Measurements from ENCODE around the gene PTPN1.
"Not testable (repeated sequence)": the region's sequence is repeated elsewhere in the genome, so short reads cannot be mapped to it uniquely, and the experiment has no call there.

Gene PTPN1

DNA sequence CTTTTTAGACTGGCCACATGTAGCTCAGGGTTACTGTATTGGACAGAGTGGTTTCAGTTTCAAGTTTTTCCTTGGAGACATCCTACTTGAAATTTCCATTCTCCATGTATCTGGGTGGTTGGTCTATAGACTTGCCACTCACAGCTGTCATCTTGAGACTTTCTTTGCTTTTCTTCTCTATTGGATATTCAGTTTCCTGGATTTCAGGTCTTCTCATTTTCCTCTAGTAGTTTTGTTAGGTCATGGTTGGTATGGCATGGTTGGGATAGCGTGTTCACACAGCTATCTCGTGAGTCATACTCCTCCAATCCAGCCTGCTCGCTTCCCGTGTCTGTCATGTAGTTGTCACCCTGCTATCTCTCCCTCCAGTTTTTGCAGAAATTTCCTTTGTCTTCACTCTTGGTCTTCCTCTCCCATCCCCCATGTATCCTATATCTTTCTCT lies 48.3 kb downstream of the PTPN1 start:
- no peak for DNase-seq (ENCODE audit: low read depth)

- DNase-seq (ENCODE audit: low read depth): no peak
These were observed 49.0 kb downstream of the PTPN1 start for GRCh38 chr20:50559149-50559548.

- DNase-seq (ENCODE audit: low read depth): no peak
These were observed 49.9 kb downstream of the PTPN1 start for GRCh38 chr20:50559856-50560638.

DNA sequence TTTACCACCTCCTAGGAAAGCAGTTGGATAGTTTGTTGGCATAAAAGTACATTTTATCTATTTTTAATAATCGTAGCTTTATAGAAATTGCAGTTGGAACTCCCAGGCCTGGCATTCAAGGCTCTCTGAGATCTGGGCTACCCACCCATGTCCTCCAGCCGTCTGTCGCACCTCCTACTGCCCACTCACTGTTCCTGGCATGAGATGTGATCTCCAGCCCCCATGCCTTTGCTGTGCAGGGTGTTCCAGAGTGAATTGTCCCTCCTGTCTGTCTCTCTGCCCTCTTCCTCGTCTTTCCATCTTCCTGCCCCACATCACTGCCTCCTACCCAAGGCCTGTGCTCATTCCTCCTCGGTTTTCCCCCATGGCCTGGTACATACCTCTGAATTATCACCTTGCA lies 50.7 kb downstream of the PTPN1 start:
- no peak for DNase-seq (ENCODE audit: low read depth)

DNA sequence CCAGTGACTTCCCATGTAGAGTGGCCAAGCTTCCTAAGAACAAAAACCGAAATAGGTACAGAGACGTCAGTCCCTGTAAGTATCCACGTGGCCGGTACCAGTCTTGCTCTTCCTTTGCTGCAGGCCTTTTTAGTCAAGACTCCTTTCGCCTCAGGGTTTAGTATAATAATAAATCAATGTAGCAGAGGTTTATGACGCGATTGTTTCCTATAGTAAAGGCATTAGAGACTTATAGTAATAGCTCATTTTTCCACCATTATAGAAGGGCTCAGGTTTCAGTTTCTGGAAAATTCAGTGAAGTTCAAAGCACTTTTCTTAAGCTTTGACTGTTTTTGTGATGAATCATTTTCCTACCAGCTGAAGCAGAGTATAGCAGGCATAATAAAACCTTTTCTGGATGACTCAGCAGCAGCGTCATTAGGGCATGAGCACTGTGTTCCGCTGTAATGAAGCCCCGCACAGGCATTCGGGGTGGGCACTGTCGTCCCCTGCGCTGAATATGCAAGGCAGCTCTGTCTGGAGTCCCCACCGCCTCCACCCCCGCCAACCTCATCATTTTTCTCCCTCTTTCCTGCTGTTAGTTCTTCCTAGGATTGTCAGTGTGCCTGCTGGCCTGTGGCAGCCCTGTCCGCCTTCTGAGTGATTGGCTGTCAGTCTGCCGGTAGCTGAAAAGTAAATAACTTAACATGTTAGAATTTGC lies 51.3 kb downstream of the PTPN1 start:
- peak; percentile 89 for DNase-seq (ENCODE audit: low read depth)

DNA sequence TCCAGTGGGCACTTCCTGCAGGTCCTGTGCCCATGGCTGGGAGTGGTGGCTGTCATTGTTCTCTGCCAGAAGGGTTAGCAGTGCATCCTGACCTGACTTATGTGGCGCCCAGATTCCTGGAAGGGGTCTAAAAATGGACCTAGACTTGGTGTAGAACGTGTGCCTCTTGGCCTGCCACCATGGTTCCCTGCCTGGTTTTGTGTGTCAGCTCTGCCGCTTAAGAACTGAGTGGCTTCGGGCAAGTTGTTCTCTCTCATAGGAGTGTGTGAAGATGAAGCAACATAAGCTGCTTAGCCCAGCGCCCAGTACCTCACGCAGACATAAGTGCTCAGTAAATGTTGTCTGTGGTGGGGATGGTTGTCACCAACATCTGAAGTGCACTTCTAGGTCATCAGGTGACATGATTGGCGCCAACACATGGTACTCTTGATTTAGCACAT lies 52.1 kb downstream of the PTPN1 start:
- no peak for DNase-seq (ENCODE audit: low read depth)

GRCh38 chr20:50563133-50563944 lies 53.2 kb downstream of the PTPN1 start:
- DNase-seq (ENCODE audit: low read depth): no peak

DNA sequence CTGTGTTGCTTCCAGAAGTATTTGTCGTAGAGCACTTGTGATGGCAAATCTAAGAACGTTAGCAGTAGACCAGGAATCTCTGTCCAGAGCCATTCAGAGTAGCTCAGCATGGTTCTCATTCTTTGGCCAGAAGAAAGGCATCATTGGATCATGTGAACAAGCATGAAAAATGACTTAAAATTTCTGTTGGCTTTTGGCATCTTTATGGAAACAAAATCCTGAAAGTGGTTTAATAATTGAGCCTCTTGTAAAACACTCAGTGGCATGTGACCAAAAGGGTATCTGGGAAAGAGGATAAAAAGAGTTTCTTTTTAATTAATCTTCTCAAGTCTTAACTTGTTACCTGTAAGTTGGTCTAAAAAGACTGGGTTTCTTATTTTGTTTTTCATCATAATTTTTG lies 55.2 kb downstream of the PTPN1 start:
- DNase-seq (ENCODE audit: low read depth): no peak

DNA sequence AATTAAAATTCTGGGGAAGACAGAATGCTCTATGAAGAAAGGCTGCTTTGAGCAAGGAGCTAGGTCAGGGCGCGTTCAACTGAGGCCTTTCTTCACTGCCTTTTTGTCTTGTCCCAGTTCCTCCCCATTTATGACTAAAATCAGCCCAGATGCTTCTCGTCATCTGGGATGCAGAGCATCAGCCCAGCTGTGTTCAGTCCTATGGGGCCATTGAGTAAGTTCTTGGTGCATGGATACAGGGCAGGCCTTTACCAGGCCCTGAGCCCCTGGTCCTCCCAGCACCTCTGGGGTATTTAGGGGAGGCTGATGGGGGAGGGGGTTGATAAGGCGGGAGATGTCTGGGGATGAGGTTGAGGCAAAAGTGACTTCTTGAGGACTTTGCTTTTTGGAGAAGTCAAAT lies 55.7 kb downstream of the PTPN1 start:
- DNase-seq (ENCODE audit: low read depth): no peak

- no peak for DNase-seq (ENCODE audit: low read depth)
These were observed 57.8 kb downstream of the PTPN1 start for GRCh38 chr20:50567860-50568548.

DNA sequence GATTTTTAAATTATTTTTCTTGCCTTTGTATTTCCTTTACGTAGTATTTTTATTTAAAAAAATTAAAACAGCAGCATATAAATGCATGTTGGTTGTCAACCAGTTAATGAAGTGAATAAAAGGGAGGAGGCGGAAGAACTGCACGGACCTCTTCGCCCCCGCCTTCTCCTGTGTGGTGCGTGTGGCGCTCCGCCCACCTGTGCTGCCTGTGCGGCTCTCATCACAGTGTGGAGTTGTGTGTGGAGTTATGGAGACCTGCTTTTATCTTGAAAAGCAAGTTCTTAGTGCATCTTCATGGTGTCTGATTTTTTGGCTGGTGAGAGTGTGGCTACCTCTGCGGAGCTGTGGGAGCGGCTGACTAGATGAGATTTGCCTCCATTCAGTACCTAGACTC lies 58.4 kb downstream of the PTPN1 start:
- no peak for DNase-seq (ENCODE audit: low read depth)

DNA sequence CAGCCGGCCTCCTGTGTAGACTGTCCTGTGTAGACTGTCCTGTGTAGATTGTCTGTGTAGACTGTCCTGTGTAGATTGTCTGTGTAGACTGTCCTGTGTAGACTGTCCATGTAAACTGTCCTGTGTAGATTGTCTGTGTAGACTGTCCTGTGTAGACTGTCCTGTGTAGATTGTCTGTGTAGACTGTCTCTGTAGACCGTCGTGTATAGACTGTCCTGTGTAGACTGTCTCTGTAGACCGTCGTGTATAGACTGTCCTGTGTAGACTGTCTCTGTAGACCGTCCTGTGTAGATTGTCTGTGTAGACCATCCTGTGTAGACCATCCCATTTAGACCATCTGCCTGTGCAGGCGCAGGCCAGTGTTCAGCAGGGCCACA lies 59.3 kb downstream of the PTPN1 start:
- not testable (repeated sequence) for DNase-seq (ENCODE audit: low read depth)

GRCh38 chr20:50569864-50570836 lies 60.0 kb downstream of the PTPN1 start:
- DNase-seq (ENCODE audit: low read depth): peak; percentile 36

DNA sequence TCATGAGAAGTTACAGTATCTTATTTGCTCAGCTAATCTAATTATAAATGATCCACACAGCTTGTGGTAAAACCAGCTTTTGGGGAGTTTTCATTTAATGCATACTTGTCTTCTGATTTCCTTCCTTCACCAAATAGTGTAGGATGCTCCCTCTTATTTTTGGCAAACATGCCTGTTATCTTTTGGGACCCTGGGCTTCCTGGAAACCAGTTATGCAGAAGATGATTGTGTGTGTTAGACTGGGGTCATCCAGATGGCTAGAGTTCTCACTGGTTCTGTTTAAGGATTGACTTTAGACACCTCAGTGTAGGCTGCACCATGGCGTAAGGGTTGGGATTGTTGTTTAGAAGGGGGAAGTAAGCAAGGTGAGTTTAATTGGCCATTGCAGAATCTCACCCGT lies 61.3 kb downstream of the PTPN1 start:
- DNase-seq (ENCODE audit: low read depth): no peak

DNA sequence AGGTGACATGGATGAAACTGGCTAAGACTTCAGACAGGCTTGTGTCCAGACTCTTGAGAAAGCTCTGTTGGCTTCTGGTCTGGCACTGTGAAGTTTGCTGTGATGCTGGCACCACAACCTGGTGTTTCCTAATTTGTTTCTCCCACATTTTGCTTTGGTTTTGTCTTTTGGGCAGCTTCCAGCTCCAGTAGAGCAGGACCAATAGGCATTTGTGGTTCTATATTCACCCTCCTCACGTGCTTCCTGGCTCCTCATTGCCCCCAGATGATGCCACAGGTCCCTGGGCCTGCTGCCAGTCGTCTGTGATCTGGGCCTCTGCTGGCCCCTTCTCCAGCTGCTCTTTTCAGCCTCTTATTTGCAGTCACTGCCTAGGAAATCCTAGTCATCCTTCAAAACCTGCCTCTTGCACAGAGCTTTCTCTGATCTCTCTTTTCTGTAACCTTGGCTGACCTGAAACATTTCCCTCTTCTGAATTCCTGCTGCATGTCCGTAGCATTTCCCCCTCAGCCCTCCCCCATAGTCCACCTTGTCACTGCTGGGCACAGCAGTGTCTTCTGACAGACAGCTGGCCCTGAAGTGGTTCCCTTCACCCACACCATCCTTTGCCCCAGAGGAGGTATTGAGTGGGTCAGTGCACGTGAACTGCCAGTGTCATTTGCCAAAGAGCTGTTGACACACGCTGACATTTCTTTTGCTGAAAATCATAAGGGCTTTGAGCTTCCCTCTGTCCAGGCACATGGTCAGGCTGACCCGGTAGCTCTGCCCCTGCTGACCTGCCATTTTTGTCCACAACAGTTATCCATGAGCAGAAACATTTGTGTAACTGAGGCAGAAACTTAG lies 63.0 kb downstream of the PTPN1 start:
- peak; percentile 85 for DNase-seq (ENCODE audit: low read depth)

DNA sequence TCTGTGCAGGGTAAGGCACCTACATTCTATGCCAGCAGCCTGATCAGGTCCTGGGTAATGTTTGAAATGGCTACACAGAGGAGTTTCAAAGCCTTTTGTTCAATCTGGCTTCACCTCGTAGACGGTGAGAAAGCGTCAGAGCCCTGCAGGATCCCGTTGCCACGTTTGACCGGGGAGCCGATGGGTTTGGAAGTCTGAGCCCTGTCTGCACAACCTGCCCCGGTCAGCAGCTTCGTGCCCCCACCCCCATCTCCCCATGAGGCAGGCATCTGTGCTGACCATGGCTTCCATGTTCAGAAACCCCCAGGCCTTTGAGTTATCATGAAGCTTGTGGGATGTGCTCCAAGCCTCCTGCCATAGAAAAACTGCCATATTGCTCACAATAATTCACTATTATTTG lies 63.9 kb downstream of the PTPN1 start:
- DNase-seq (ENCODE audit: low read depth): no peak

DNA sequence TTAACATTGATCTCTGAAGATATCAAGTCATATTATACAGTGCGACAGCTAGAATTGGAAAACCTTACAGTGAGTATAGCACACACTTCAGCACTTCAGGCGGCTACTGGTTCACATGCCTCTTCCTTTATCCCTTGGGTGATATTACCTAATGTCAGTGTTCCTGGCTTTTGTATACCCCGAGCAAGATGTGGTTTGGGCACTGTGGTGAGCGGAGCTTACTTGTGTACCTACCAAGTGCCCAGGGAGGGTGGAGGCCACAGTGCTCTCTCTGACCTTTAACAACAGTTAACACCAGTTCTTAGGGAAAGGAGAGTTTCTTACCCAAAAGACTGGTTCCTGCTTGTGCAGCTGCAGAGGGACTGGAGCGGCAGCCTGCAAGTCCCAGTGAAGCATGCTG lies 64.4 kb downstream of the PTPN1 start:
- no peak for DNase-seq (ENCODE audit: low read depth)

GRCh38 chr20:50575865-50576720 lies 65.9 kb downstream of the PTPN1 start:
- DNase-seq (ENCODE audit: low read depth): peak; percentile 36

All from fibroblast of the conjunctiva (primary cell).